Thyroid gland (tissue), 4 donors: Measurements from ENCODE around the gene ITGB1.

Source experiments
- CTCF ChIP-seq, 6 experiments: fragments of 200-600 bp in 3 of 6; fragments of 450-650 bp in 3 of 6; sonication (generic) in 3 of 6; IDR thresholded peaks; one replicate each; pipeline ENCODE4 v1.5.1; 2016 to 2019; ENCODE audit warnings: antibody characterized with exemption in 6 of 6, mild to moderate bottlenecking in 2 of 6, inconsistent platforms in 1 of 6, moderate library complexity in 1 of 6
- POLR2A ChIP-seq, 2 donors: fragments of 450-650 bp; IDR thresholded peaks; one replicate each; pipeline ENCODE4 v1.6.1; 2017; ENCODE audit warnings: antibody characterized with exemption in 2 of 2, mild to moderate bottlenecking in 2 of 2, moderate library complexity in 1 of 2

DNA sequence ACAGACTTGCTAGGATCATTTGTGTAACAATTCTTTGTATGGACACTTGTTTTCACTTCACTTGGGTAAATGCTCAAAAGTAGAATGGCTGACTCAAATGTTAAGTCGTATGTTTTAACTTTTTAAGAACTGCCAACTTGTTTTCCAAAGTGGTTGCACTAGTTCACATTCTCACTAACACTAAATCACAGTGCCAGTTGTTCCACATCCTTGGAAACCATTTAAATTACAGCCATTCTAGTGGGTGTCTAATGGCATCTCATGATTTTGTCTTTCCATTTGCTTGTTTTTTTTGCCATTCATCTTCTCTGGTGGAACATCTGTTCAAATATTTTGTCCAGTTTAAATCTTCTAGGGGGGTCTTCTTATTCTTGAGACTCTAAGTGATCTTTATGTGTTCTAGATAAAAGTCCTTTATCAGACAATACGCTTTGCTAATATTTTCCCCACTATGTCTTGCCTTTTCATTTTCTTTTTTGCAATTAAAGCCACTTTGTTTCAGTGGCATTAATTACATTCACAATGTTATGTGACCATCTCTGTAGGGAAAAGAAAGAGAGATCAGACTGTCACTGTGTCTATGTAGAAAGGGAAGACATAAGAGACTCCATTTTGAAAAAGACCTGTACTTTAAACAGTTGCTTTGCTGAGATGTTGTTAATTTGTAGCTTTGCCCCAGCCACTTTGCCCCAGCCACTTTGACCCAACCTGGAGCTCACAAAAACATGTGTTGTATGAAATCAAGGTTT lies 63.9 kb downstream of the ITGB1 start:
- no peak for TF ChIP-seq CTCF (IDR thresholded peaks at IDR 0.05)
- no peak for TF ChIP-seq POLR2A (IDR thresholded peaks at IDR 0.05)
